H1 (cell line): ENCODE measurements around the gene MAP4K4. TPM values are rescaled to one million over a fixed set of nuclear protein-coding genes. Genes with fewer than 3 reads are reported as not detected.

Experiments used
- CTCF ChIA-PET: fragments of 300-600 bp; sonication (Branson Sonifier 250); formaldehyde crosslinking; loops from one replicate; lab custom pipeline; 2021; ENCODE audit not compliant: partially characterized antibody; lab: Charles Lee
- POLR2A ChIA-PET: fragments of 300-600 bp; sonication (Branson Sonifier 250); formaldehyde crosslinking; loops from one replicate; lab custom pipeline; 2021; ENCODE audit warnings: inconsistent platforms; ENCODE audit not compliant: partially characterized antibody; lab: Charles Lee
- DNase-seq, 2 experiments: peaks; one replicate each; pipeline versions ENCODE4 v3.0.0 to v3.0.0-alpha.2; 2010 to 2022; ENCODE audit warnings: low spot score in 2 of 2, low read depth in 1 of 2, mixed read lengths in 1 of 2
- FAIRE-seq: peaks from 2 replicates; lab custom pipeline; 2011; peaks lifted over from hg19 to GRCh38; lab: Jason Lieb, UNC
- H2AFZ ChIP-seq: 2 replicates; pipeline ENCODE4 v1.8.1; 2012; ENCODE audit warnings: low read length, inconsistent platforms
- H2AK5ac ChIP-seq: 2 replicates; pipeline ENCODE4 v1.6.1; 2013; ENCODE audit warnings: low read depth, low read length
- H2BK120ac ChIP-seq: replicated peaks from 2 replicates; pipeline ENCODE3; 2013; ENCODE audit warnings: low read depth, low read length, inconsistent platforms
- H2BK12ac ChIP-seq: 2 replicates; pipeline ENCODE4 v1.6.1; 2013; ENCODE audit warnings: low read depth, low read length
- H2BK15ac ChIP-seq: 2 replicates; pipeline ENCODE4 v1.6.1; 2013; ENCODE audit warnings: low read length
- H2BK20ac ChIP-seq: 2 replicates; pipeline ENCODE4 v1.6.1; 2013; ENCODE audit warnings: low read length
- H2BK5ac ChIP-seq: 2 replicates; pipeline ENCODE4 v1.6.1; 2013; ENCODE audit warnings: low read depth, low read length
- H3K14ac ChIP-seq: 2 replicates; pipeline ENCODE4 v1.6.1; 2013; ENCODE audit warnings: inconsistent platforms; ENCODE audit not compliant: insufficient read length
- H3K18ac ChIP-seq: 2 replicates; pipeline ENCODE4 v1.6.1; 2013; ENCODE audit warnings: low read length; ENCODE audit errors: extremely low read depth
- H3K23ac ChIP-seq: 2 replicates; pipeline ENCODE4 v1.6.1; 2013; ENCODE audit warnings: inconsistent platforms; ENCODE audit not compliant: insufficient read length
- H3K23me2 ChIP-seq: 2 replicates; pipeline ENCODE4 v1.6.1; 2013; ENCODE audit warnings: low read depth, low read length
- H3K27ac ChIP-seq: 2 replicates; pipeline ENCODE4 v1.6.1; 2011; ENCODE audit warnings: low read depth, low read length, inconsistent platforms
- H3K27me3 ChIP-seq, 4 experiments: replicated peaks in 1 of 4; 1 replicate in 1 of 4; 2 replicates in 3 of 4; pipeline versions ENCODE4 v1.6.1 to v1.8.1; 2011 to 2013; ENCODE audit warnings: low read length in 3 of 4, mild to moderate bottlenecking in 3 of 4, inconsistent platforms in 2 of 4, mixed read lengths in 2 of 4, moderate library complexity in 1 of 4; ENCODE audit not compliant: control insufficient read depth in 3 of 4, insufficient read depth in 3 of 4; ENCODE audit errors: extremely low read depth in 1 of 4
- H3K36me3 ChIP-seq, 4 experiments: 2 replicates each; pipeline versions ENCODE4 v1.6.1 to v1.8.1; 2011 to 2013; ENCODE audit warnings: mild to moderate bottlenecking in 4 of 4, low read length in 3 of 4, moderate library complexity in 2 of 4, control low read depth in 1 of 4, inconsistent platforms in 1 of 4; ENCODE audit not compliant: insufficient read depth in 4 of 4, control insufficient read depth in 2 of 4
- H3K4ac ChIP-seq: replicated peaks from 2 replicates; pipeline ENCODE3; 2013; ENCODE audit warnings: low read length, low read depth, mixed read lengths, inconsistent platforms; ENCODE audit not compliant: insufficient read length
- H3K4me1 ChIP-seq, 4 experiments: replicated peaks in 1 of 4; 1 replicate in 1 of 4; 2 replicates in 3 of 4; pipeline versions ENCODE4 v1.6.1 to v1.8.1; 2011 to 2013; ENCODE audit warnings: low read length in 3 of 4, inconsistent platforms in 2 of 4, mixed read lengths in 1 of 4; ENCODE audit not compliant: insufficient read depth in 4 of 4, control insufficient read depth in 3 of 4
- H3K4me2 ChIP-seq, 2 experiments: 2 replicates each; pipeline versions ENCODE4 v1.6.1 to v1.8.1; 2011 to 2013; ENCODE audit warnings: low read depth in 2 of 2, low read length in 2 of 2, control low read depth in 1 of 2, inconsistent platforms in 1 of 2, mild to moderate bottlenecking in 1 of 2; ENCODE audit not compliant: insufficient read depth in 1 of 2
- H3K4me3 ChIP-seq, 4 experiments: fragments of 200-600, 300-600 bp in 1 of 4; sonication (generic), shearing (Covaris generic), sonication (Bioruptor Twin) in 1 of 4; 2 replicates each; pipeline versions ENCODE4 v1.5.1 to v1.8.1; 2011 to 2016; ENCODE audit warnings: low read length in 4 of 4, low read depth in 3 of 4, control low read depth in 2 of 4, inconsistent platforms in 2 of 4, mild to moderate bottlenecking in 2 of 4, mixed read lengths in 1 of 4, moderate library complexity in 1 of 4; ENCODE audit not compliant: insufficient read depth in 2 of 4; ENCODE audit errors: extremely low read depth in 1 of 4
- H3K56ac ChIP-seq: replicated peaks from 2 replicates; pipeline ENCODE3; 2013; ENCODE audit warnings: low read depth, mild to moderate bottlenecking, mixed read lengths, low read length, inconsistent platforms; ENCODE audit not compliant: insufficient read length
- H3K79me1 ChIP-seq: 2 replicates; pipeline ENCODE4 v1.6.1; 2013; ENCODE audit warnings: low read depth, low read length, control low read depth
- H3K79me2 ChIP-seq, 2 experiments: 2 replicates each; pipeline versions ENCODE4 v1.6.1 to v1.8.1; 2012 to 2013; ENCODE audit warnings: low read length in 2 of 2, mild to moderate bottlenecking in 2 of 2, inconsistent platforms in 1 of 2; ENCODE audit not compliant: insufficient read depth in 2 of 2, control insufficient read depth in 1 of 2
- H3K9ac ChIP-seq, 4 experiments: replicated peaks in 1 of 4; 1 replicate in 1 of 4; 2 replicates in 3 of 4; pipeline versions ENCODE4 v1.6.1 to v1.8.1; 2011 to 2013; ENCODE audit warnings: low read depth in 3 of 4, low read length in 3 of 4, control low read depth in 2 of 4, mild to moderate bottlenecking in 2 of 4, moderate library complexity in 2 of 4, inconsistent platforms in 1 of 4; ENCODE audit errors: extremely low read depth in 1 of 4
- H3K9me3 ChIP-seq, 2 experiments: 2 replicates each; pipeline versions ENCODE4 v1.6.1 to v1.8.1; 2012 to 2013; ENCODE audit warnings: mild to moderate bottlenecking in 2 of 2, moderate library complexity in 2 of 2, control low read depth in 1 of 2, inconsistent platforms in 1 of 2, low read depth in 1 of 2, low read length in 1 of 2, mixed read lengths in 1 of 2; ENCODE audit not compliant: insufficient read depth in 2 of 2
- H4K20me1 ChIP-seq, 2 experiments: replicated peaks in 1 of 2; 2 replicates each; pipeline versions ENCODE3 to v1.8.1; 2011 to 2013; ENCODE audit warnings: inconsistent platforms in 2 of 2, low read length in 2 of 2, mild to moderate bottlenecking in 1 of 2; ENCODE audit not compliant: insufficient read depth in 2 of 2, control insufficient read depth in 1 of 2
- H4K5ac ChIP-seq: 2 replicates; pipeline ENCODE4 v1.6.1; 2013; ENCODE audit warnings: low read length, low read depth, mixed read lengths, inconsistent platforms; ENCODE audit not compliant: insufficient read length
- H4K8ac ChIP-seq: 2 replicates; pipeline ENCODE4 v1.8.0; 2013; ENCODE audit warnings: mild to moderate bottlenecking, moderate library complexity, low read length, inconsistent platforms; ENCODE audit not compliant: insufficient read depth; ENCODE audit errors: extremely low read depth
- H4K91ac ChIP-seq: replicated peaks from 2 replicates; pipeline ENCODE3; 2013; ENCODE audit warnings: low read length, mixed read lengths, inconsistent platforms; ENCODE audit not compliant: insufficient read length
- BRCA1 ChIP-seq: IDR thresholded peaks from 2 replicates; pipeline ENCODE4 v1.6.1; 2012; ENCODE audit warnings: low read depth, low read length, improper control_type of control experiment
- KDM4A ChIP-seq: IDR thresholded peaks from one replicate; pipeline ENCODE4 v1.7.1; 2012; ENCODE audit warnings: low read depth, mild to moderate bottlenecking, moderate library complexity, low read length, inconsistent platforms; ENCODE audit not compliant: severe bottlenecking
- SP4 ChIP-seq: IDR thresholded peaks from 2 replicates; pipeline ENCODE4 v1.6.1; 2012; ENCODE audit warnings: low read length, inconsistent platforms
- ZNF274 ChIP-seq: IDR thresholded peaks from 2 replicates; pipeline ENCODE4 v1.7.0; 2012; ENCODE audit warnings: low read length, borderline replicate concordance; ENCODE audit errors: extremely low read depth
- WGBS, 2 experiments: shearing (Covaris generic) in 1 of 2; methylation state at CpG; one replicate each; pipeline versions ENCODE4 v1.1.6 to v1.1.7; 2013 to 2015; ENCODE audit warnings: low lambda C conversion rate in 2 of 2, mixed read lengths in 2 of 2, inconsistent platforms in 1 of 2, low coverage in 1 of 2, missing lambda C conversion rate in 1 of 2; ENCODE audit not compliant: insufficient replicate concordance in 2 of 2, insufficient coverage in 1 of 2, insufficient read length in 1 of 2; ENCODE audit errors: extremely low coverage in 1 of 2, missing lambda C conversion rate in 1 of 2; 5-methylcytosine and 5-hydroxymethylcytosine counted together
- polyA plus RNA-seq, 7 experiments: library from polyadenylated mRNA; depleted of rRNA in 3 of 7; stranded (reverse) in 5 of 7; unstranded in 2 of 7; fragments of >200 nt in 5 of 7; fragments of 200-250 nt in 2 of 7; gene quantifications; 1 replicate in 5 of 7; 2 replicates in 1 of 7; 4 replicates in 1 of 7; pipeline versions ENCODE4 v1.2.1 to v1.2.3, GENCODE V29; 2011 to 2013; ENCODE audit warnings: missing spikeins in 2 of 7, mixed read lengths in 2 of 7
- total RNA-seq: library from RNA; stranded (reverse); fragmentation: NEBNext Ultra II Directional; extraction: Animal tissue kit (Norgen Biotek cat#: 25700); gene quantifications from 2 replicates; pipeline ENCODE4 v1.2.1, GENCODE V29; 2021

The MAP4K4 gene
- total and polyA plus RNA-seq, 2 of the 8 experiments (the other 6 are each of a cell fraction or from before 2014, with no cell fraction given): 53.2 to 138 TPM

- Histone ChIP-seq H2BK120ac (no peak overlapping the region), H4K5ac (no peak overlapping the region), H3K4me1 (no peaks in the 10 kb centered on the region), H3K27me3 (no peaks in the 10 kb centered on the region), H3K79me1 (peaks cover 2% of the 10 kb centered on the region; the same call in 1 of the 2 replicates), H3K36me3 (peaks cover 9 to 44% (median 31%) of the 10 kb centered on the region in 4 experiments), H3K4me3 (no peak overlapping the region), H2AFZ (no peak overlapping the region), H3K56ac (no peak overlapping the region), H2AK5ac (no peak overlapping the region), H3K23ac (no peak overlapping the region), H3K23me2 (no peaks in the 10 kb centered on the region), H3K9ac (no peak overlapping the region), H2BK20ac (no peak overlapping the region), H3K9me3 (no peaks in the 10 kb centered on the region), H4K91ac (no peak overlapping the region), H3K18ac (no peak overlapping the region), H3K4me2 (no peak overlapping the region), H3K14ac (no peak overlapping the region), H3K79me2 (no peaks in the 10 kb centered on the region; a peak in 1 of 4 replicates), H2BK15ac (no peak overlapping the region), H4K20me1 (peaks cover 0 to 2% of the 10 kb centered on the region in 2 experiments), H2BK12ac (no peak overlapping the region), H4K8ac (no peak overlapping the region), H2BK5ac (no peak overlapping the region), H3K27ac (no peak overlapping the region), H3K4ac (no peak overlapping the region)
- DNase-seq: no peak
- POLR2A ChIA-PET: no interaction called here
- WGBS, 2 experiments: 93% methylated on average over 9 of the region's 9 CpGs; no CpG with 5 or more reads in 1 of the 2 experiments
- CTCF ChIA-PET: no interaction called here
- no peak for TF ChIP-seq ZNF274
- TF ChIP-seq SP4: no peak
- no peak for TF ChIP-seq KDM4A
- no peak for TF ChIP-seq BRCA1
- no peak for FAIRE-seq
These were observed 158.3 kb downstream of the MAP4K4 start for GRCh38 chr2:101855776-101856175.
